Activated B cell treated with CpG ODN at 0.5 μM for 24 hours (primary cell): ENCODE measurements around the gene WNT11. TPM values are rescaled to one million over a fixed set of nuclear protein-coding genes. Genes with fewer than 3 reads are reported as not detected.

Experiments used
- ATAC-seq: fragments of 200-7000 bp; cut with Tn5 transposase; one replicate; pipeline ENCODE4 v1.10.0; 2021; ENCODE audit warnings: low read depth, mild to moderate bottlenecking, moderate library complexity
- CTCF ChIA-PET: fragments of 350-600 bp; sonication (Branson Sonifier 250); formaldehyde crosslinking; loops from one replicate; lab custom pipeline; 2021; ENCODE audit warnings: antibody characterized with exemption; lab: Charles Lee
- POLR2A ChIA-PET: fragments of 350-600 bp; sonication (Branson Sonifier 250); formaldehyde crosslinking; loops from one replicate; lab custom pipeline; 2021; ENCODE audit warnings: antibody characterized with exemption; lab: Charles Lee
- DNase-seq: peaks from one replicate; pipeline ENCODE4 v3.0.0; 2022
- H3K27ac Mint-ChIP-seq: one replicate; pipeline ENCODE4 v1.8.0; 2020; ENCODE audit warnings: mixed read lengths
- H3K27me3 Mint-ChIP-seq: one replicate; pipeline ENCODE4 v1.8.0; 2021; ENCODE audit warnings: mixed read lengths
- H3K36me3 Mint-ChIP-seq: one replicate; pipeline ENCODE4 v1.8.0; 2021; ENCODE audit warnings: low read depth, mixed read lengths
- H3K4me1 Mint-ChIP-seq: one replicate; pipeline ENCODE4 v1.8.0; 2021; ENCODE audit warnings: mixed read lengths
- H3K4me3 Mint-ChIP-seq: one replicate; pipeline ENCODE4 v1.8.0; 2020; ENCODE audit warnings: mild to moderate bottlenecking, mixed read lengths
- H3K9me3 Mint-ChIP-seq: one replicate; pipeline ENCODE4 v1.8.0; 2020; ENCODE audit warnings: mixed read lengths
- intact Hi-C: fragments of 100-400 bp; cut with micrococcal nuclease; formaldehyde crosslinking; loops from one replicate; pipeline ENCODE4 v1.15.1; 2024
- total RNA-seq: library from RNA; stranded (reverse); gene quantifications from 2 replicates; pipeline ENCODE4 v1.2.3, GENCODE V29; 2022
- TF ChIP-seq, protein P1 (sequence below): fragments of 200-600 bp; IDR thresholded peaks from one replicate; pipeline ENCODE4 v1.8.0; 2022; ENCODE audit warnings: antibody characterized with exemption, mild to moderate bottlenecking

The WNT11 gene
- total RNA-seq, 1 donor from 2014 or later = 0.16 TPM

GRCh38 chr11:76226626-76227025 lies 20.3 kb upstream of the WNT11 start:
- DNase-seq (no peak), ATAC-seq (no peak)
- H3K36me3 Mint-ChIP-seq = no peaks in the 10 kb centered on the region
- TF ChIP-seq, protein P1, sequence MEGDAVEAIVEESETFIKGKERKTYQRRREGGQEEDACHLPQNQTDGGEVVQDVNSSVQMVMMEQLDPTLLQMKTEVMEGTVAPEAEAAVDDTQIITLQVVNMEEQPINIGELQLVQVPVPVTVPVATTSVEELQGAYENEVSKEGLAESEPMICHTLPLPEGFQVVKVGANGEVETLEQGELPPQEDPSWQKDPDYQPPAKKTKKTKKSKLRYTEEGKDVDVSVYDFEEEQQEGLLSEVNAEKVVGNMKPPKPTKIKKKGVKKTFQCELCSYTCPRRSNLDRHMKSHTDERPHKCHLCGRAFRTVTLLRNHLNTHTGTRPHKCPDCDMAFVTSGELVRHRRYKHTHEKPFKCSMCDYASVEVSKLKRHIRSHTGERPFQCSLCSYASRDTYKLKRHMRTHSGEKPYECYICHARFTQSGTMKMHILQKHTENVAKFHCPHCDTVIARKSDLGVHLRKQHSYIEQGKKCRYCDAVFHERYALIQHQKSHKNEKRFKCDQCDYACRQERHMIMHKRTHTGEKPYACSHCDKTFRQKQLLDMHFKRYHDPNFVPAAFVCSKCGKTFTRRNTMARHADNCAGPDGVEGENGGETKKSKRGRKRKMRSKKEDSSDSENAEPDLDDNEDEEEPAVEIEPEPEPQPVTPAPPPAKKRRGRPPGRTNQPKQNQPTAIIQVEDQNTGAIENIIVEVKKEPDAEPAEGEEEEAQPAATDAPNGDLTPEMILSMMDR = no peak
- no peaks in the 10 kb centered on the region for H3K4me1 Mint-ChIP-seq
- POLR2A ChIA-PET = no interaction called here
- H3K9me3 Mint-ChIP-seq = no peaks in the 10 kb centered on the region
- intact Hi-C loops = no loop called here
- H3K27me3 Mint-ChIP-seq = no peaks in the 10 kb centered on the region
- H3K4me3 Mint-ChIP-seq = no peak overlapping the region
- no peak overlapping the region for H3K27ac Mint-ChIP-seq
- CTCF ChIA-PET = no interaction called here

DNA sequence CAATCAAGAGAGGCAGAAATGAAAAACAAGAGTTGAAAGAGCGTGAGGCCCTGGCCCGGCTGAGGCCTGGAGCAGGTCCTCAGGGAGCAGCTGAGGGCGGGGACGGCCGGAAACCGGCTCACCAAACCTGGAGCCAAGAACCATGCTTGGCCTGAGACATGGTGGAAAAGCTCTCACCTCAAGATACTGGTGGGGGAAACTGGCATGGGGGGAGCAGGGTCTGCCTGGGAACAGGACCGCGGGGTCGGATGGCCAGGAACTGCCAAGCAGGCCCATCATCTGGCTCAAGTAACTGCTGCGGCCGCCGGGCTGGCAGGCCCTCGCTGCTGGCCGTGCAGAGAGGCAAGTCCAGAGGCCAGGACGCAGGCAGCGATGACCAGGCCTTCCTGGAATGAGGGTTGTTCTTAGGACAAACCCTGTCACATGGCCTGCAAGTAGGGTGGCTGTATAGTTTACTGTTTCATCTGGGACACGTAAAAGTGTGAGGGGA lies 18.9 kb upstream of the WNT11 start:
- no peak overlapping the region for H3K27ac Mint-ChIP-seq
- no peak overlapping the region for H3K4me3 Mint-ChIP-seq
- H3K4me1 Mint-ChIP-seq = no peaks in the 10 kb centered on the region
- H3K36me3 Mint-ChIP-seq = no peaks in the 10 kb centered on the region
- no peak for DNase-seq
- ATAC-seq = no peak
- TF ChIP-seq, protein P1 = no peak
- CTCF ChIA-PET = interaction anchor here (2.1 kb wide), 1 partner anchor 17 kb away, joined by 6 read pairs; no protein-coding TSS in a partner anchor
- H3K27me3 Mint-ChIP-seq = peaks cover under 1% of the 10 kb centered on the region
- intact Hi-C loops = no loop called here
- peaks cover 4% of the 10 kb centered on the region for H3K9me3 Mint-ChIP-seq
- POLR2A ChIA-PET = no interaction called here

GRCh38 chr11:76224461-76225121 lies 18.3 kb upstream of the WNT11 start:
- Mint-ChIP-seq H3K27ac (no peak overlapping the region), H3K9me3 (peaks cover 4% of the 10 kb centered on the region), H3K4me1 (no peaks in the 10 kb centered on the region), H3K36me3 (no peaks in the 10 kb centered on the region), H3K27me3 (peaks cover 5% of the 10 kb centered on the region), H3K4me3 (no peak overlapping the region)
- POLR2A ChIA-PET = no interaction called here
- TF ChIP-seq, protein P1 = no peak
- DNase-seq (no peak), ATAC-seq (no peak)
- CTCF ChIA-PET = interaction anchor here (2.1 kb wide), 1 partner anchor 16 kb away, joined by 6 read pairs; no protein-coding TSS in a partner anchor
- intact Hi-C loops = no loop called here

GRCh38 chr11:76221365-76221764 lies 15.1 kb upstream of the WNT11 start:
- DNase-seq (no peak), ATAC-seq (no peak)
- Mint-ChIP-seq H3K9me3 (peaks cover 4% of the 10 kb centered on the region), H3K4me3 (no peak overlapping the region), H3K4me1 (no peaks in the 10 kb centered on the region), H3K27ac (no peak overlapping the region), H3K27me3 (peaks cover 5% of the 10 kb centered on the region), H3K36me3 (no peaks in the 10 kb centered on the region)
- CTCF ChIA-PET = interaction anchor here (3.7 kb wide), 1 partner anchor 12 kb away, joined by 22 read pairs; no protein-coding TSS in a partner anchor
- intact Hi-C loops = no loop called here
- TF ChIP-seq, protein P1 = no peak
- POLR2A ChIA-PET = no interaction called here

- DNase-seq = no peak
- intact Hi-C loops = no loop called here
- Mint-ChIP-seq H3K27ac (no peak overlapping the region), H3K4me3 (no peak overlapping the region), H3K27me3 (peaks cover 5% of the 10 kb centered on the region), H3K4me1 (no peaks in the 10 kb centered on the region), H3K9me3 (peaks cover 4% of the 10 kb centered on the region), H3K36me3 (no peaks in the 10 kb centered on the region)
- ATAC-seq = no peak
- TF ChIP-seq, protein P1 = no peak
- POLR2A ChIA-PET = no interaction called here
- CTCF ChIA-PET = interaction anchor here (3.7 kb wide), 1 partner anchor 10 kb away, joined by 22 read pairs; no protein-coding TSS in a partner anchor
Observed at GRCh38 chr11:76219243-76219642, 12.9 kb upstream of the WNT11 start.
